ENCODE measurements around the gene RELA. TPM values are rescaled to one million over a fixed set of nuclear protein-coding genes. Genes with fewer than 3 reads are reported as not detected.

Gene RELA
- total and polyA plus RNA-seq, 2 experiments from 2014 or later = 38.4 to 67.8 TPM

DNA sequence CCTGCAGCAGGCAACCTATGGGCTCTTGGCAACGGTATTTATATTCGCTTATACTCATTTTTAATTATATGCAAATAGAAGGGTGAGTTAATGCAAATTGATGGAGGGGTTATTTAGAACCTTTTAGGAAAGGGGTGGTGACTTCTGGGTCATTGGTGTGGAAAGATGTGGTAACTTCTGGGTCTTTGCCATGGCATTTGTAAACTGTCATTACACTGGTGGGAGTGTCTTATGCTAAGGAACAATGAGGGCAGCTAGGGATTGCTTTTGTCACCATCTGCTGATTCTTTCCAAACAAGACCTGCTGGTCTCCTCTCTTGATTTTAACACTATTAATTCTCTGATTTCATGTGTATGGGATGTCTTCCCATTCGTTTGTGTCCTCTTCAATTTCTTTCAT, 37.7 kb upstream of the RELA start:
- Histone ChIP-seq H3K9me2 (ENCODE audit: insufficient read depth) (no peaks in the 10 kb centered on the region), H3K36me3 (ENCODE audit: low read depth) (no peaks in the 10 kb centered on the region), H3F3A (ENCODE audit: insufficient read depth) (no peaks in the 10 kb centered on the region), H3K4me3 (no peak overlapping the region), H2AFZ (no peak overlapping the region), H3K4me1 (ENCODE audit: insufficient read depth) (no peaks in the 10 kb centered on the region), H3K27ac (no peak overlapping the region), H3K27me3 (replicated peaks; ENCODE audit: insufficient read depth) (peaks cover 18% of the 10 kb centered on the region; the same call in 1 of the 2 replicates), H3K9me3 (ENCODE audit: low read depth) (no peaks in the 10 kb centered on the region), H3K4me2 (ENCODE audit: unreplicated experiment) (no peak overlapping the region), H3K79me2 (ENCODE audit: insufficient read depth) (no peaks in the 10 kb centered on the region), H4K20me1 (ENCODE audit: insufficient read depth) (no peaks in the 10 kb centered on the region), H3K9ac (no peak overlapping the region)
- in situ Hi-C loops (cut with MboI) = no loop called here
- TF ChIP-seq EZH2phosphoT487 (IDR thresholded peaks at IDR 0.05; ENCODE audit: insufficient read depth, low read depth) (no peak), EZH2 (IDR thresholded peaks at IDR 0.05; ENCODE audit: insufficient read depth, poor library complexity, severe bottlenecking) (no peak)
- no peak for DNase-seq
- WGBS, 2 experiments (ENCODE audit: low coverage in 1 of 2, low lambda C conversion rate in 2 of 2, missing lambda C conversion rate in 2 of 2) = 59 to 65% methylated on average over 3 of the region's 3 CpGs

- peaks cover 18% of the 10 kb centered on the region; the same call in 1 of the 2 replicates for H3K27me3 ChIP-seq (replicated peaks; ENCODE audit: insufficient read depth)
- no peak overlapping the region for H2AFZ ChIP-seq
- H3K4me1 ChIP-seq (ENCODE audit: insufficient read depth) = no peaks in the 10 kb centered on the region
- H3K9me3 ChIP-seq (ENCODE audit: low read depth) = no peaks in the 10 kb centered on the region
- no peak for DNase-seq
- H3K9me2 ChIP-seq (ENCODE audit: insufficient read depth) = no peaks in the 10 kb centered on the region
- H3K4me2 ChIP-seq (ENCODE audit: unreplicated experiment) = no peak overlapping the region
- no peaks in the 10 kb centered on the region for H3K79me2 ChIP-seq (ENCODE audit: insufficient read depth)
- no peak for TF ChIP-seq EZH2phosphoT487 (IDR thresholded peaks at IDR 0.05; ENCODE audit: insufficient read depth, low read depth)
- no peak for TF ChIP-seq EZH2 (IDR thresholded peaks at IDR 0.05; ENCODE audit: insufficient read depth, poor library complexity, severe bottlenecking)
- H3K9ac ChIP-seq = no peak overlapping the region
- in situ Hi-C loops (cut with MboI) = no loop called here
- 61 to 68% methylated on average over 7 of the region's 7 CpGs for WGBS, 2 experiments (ENCODE audit: low coverage in 1 of 2, low lambda C conversion rate in 2 of 2, missing lambda C conversion rate in 2 of 2)
- H3K4me3 ChIP-seq = no peak overlapping the region
- H3K27ac ChIP-seq = no peak overlapping the region
- no peaks in the 10 kb centered on the region for H4K20me1 ChIP-seq (ENCODE audit: insufficient read depth)
- H3F3A ChIP-seq (ENCODE audit: insufficient read depth) = no peaks in the 10 kb centered on the region
- H3K36me3 ChIP-seq (ENCODE audit: low read depth) = no peaks in the 10 kb centered on the region
These were observed 36.6 kb upstream of the RELA start for GRCh38 chr11:65699306-65699705.

- no peaks in the 10 kb centered on the region for H3K4me1 ChIP-seq (ENCODE audit: insufficient read depth)
- H2AFZ ChIP-seq = no peak overlapping the region
- H3K9me3 ChIP-seq (ENCODE audit: low read depth) = no peaks in the 10 kb centered on the region
- no peak overlapping the region for H3K4me2 ChIP-seq (ENCODE audit: unreplicated experiment)
- H3K79me2 ChIP-seq (ENCODE audit: insufficient read depth) = no peaks in the 10 kb centered on the region
- no peaks in the 10 kb centered on the region for H3F3A ChIP-seq (ENCODE audit: insufficient read depth)
- H3K27ac ChIP-seq = no peak overlapping the region
- no peak overlapping the region for H3K4me3 ChIP-seq
- 61 to 71% methylated on average over 8 of the region's 8 CpGs for WGBS, 2 experiments (ENCODE audit: low coverage in 1 of 2, low lambda C conversion rate in 2 of 2, missing lambda C conversion rate in 2 of 2)
- H4K20me1 ChIP-seq (ENCODE audit: insufficient read depth) = no peaks in the 10 kb centered on the region
- H3K9ac ChIP-seq = no peak overlapping the region
- no peaks in the 10 kb centered on the region for H3K9me2 ChIP-seq (ENCODE audit: insufficient read depth)
- in situ Hi-C loops (cut with MboI) = no loop called here
- TF ChIP-seq EZH2phosphoT487 (IDR thresholded peaks at IDR 0.05; ENCODE audit: insufficient read depth, low read depth) (no peak), EZH2 (IDR thresholded peaks at IDR 0.05; ENCODE audit: insufficient read depth, poor library complexity, severe bottlenecking) (no peak)
- peaks cover 18% of the 10 kb centered on the region; the same call in 1 of the 2 replicates for H3K27me3 ChIP-seq (replicated peaks; ENCODE audit: insufficient read depth)
- no peak for DNase-seq
- H3K36me3 ChIP-seq (ENCODE audit: low read depth) = no peaks in the 10 kb centered on the region
These were observed 35.5 kb upstream of the RELA start for GRCh38 chr11:65698205-65698604.

- no peaks in the 10 kb centered on the region for H3F3A ChIP-seq (ENCODE audit: insufficient read depth)
- H3K79me2 ChIP-seq (ENCODE audit: insufficient read depth) = no peaks in the 10 kb centered on the region
- no peak overlapping the region for H3K4me2 ChIP-seq (ENCODE audit: unreplicated experiment)
- in situ Hi-C loops (cut with MboI) = no loop called here
- H3K27ac ChIP-seq = no peak overlapping the region
- H4K20me1 ChIP-seq (ENCODE audit: insufficient read depth) = no peaks in the 10 kb centered on the region
- H3K9ac ChIP-seq = no peak overlapping the region
- no peak overlapping the region for H3K4me3 ChIP-seq
- no peak overlapping the region for H2AFZ ChIP-seq
- H3K27me3 ChIP-seq (replicated peaks; ENCODE audit: insufficient read depth) = peaks cover 18% of the 10 kb centered on the region; the same call in 1 of the 2 replicates
- no peaks in the 10 kb centered on the region for H3K36me3 ChIP-seq (ENCODE audit: low read depth)
- H3K9me3 ChIP-seq (ENCODE audit: low read depth) = no peaks in the 10 kb centered on the region
- 40 to 44% methylated on average over 5 of the region's 5 CpGs for WGBS, 2 experiments (ENCODE audit: low coverage in 1 of 2, low lambda C conversion rate in 2 of 2, missing lambda C conversion rate in 2 of 2)
- DNase-seq = no peak
- H3K4me1 ChIP-seq (ENCODE audit: insufficient read depth) = no peaks in the 10 kb centered on the region
- TF ChIP-seq EZH2phosphoT487 (IDR thresholded peaks at IDR 0.05; ENCODE audit: insufficient read depth, low read depth) (no peak), EZH2 (IDR thresholded peaks at IDR 0.05; ENCODE audit: insufficient read depth, poor library complexity, severe bottlenecking) (no peak)
- no peaks in the 10 kb centered on the region for H3K9me2 ChIP-seq (ENCODE audit: insufficient read depth)
These were observed 34.3 kb upstream of the RELA start for GRCh38 chr11:65696802-65697552.

Measured in GM23248 (cell line).